GM21360 (cell line): ENCODE results near the gene RAB7B.

Source experiments
- ATAC-seq: cut with Tn5 transposase; IDR thresholded peaks from one replicate; pipeline ENCODE4 v1.9.1; 2021; ENCODE audit warnings: mild to moderate bottlenecking, moderate library complexity; ENCODE audit not compliant: unreplicated experiment

Gene RAB7B

GRCh38 chr1:205950826-205951549, 52.2 kb downstream of the RAB7B start:
- ATAC-seq, result no peak

GRCh38 chr1:205950280-205950679, 52.9 kb downstream of the RAB7B start:
- no peak for ATAC-seq

- no peak for ATAC-seq
These were observed 53.4 kb downstream of the RAB7B start for GRCh38 chr1:205949753-205950152.

GRCh38 chr1:205948886-205949285, 54.3 kb downstream of the RAB7B start:
- ATAC-seq, result no peak

- ATAC-seq, result no peak
These were observed 55.2 kb downstream of the RAB7B start for GRCh38 chr1:205948039-205948438.

GRCh38 chr1:205947024-205947423, 56.2 kb downstream of the RAB7B start:
- no peak for ATAC-seq

GRCh38 chr1:205945069-205945468, 58.1 kb downstream of the RAB7B start:
- no peak for ATAC-seq

- no peak for ATAC-seq
These were observed 58.7 kb downstream of the RAB7B start for GRCh38 chr1:205944525-205944924.

- ATAC-seq, result no peak
These were observed 60.0 kb downstream of the RAB7B start, which contains the start of gene SLC26A9 for GRCh38 chr1:205943245-205943644. TSS of gene SLC26A9 (minus strand) at chr1:205943456. CDS start at chr1:205935820, 7,636 bp downstream.

- ATAC-seq, result no peak
These were observed 60.5 kb downstream of the RAB7B start for GRCh38 chr1:205942631-205943159.

GRCh38 chr1:205940710-205941109, 62.5 kb downstream of the RAB7B start:
- no peak for ATAC-seq

GRCh38 chr1:205939690-205940330, 63.4 kb downstream of the RAB7B start:
- ATAC-seq, result no peak

GRCh38 chr1:205938682-205939081, 64.5 kb downstream of the RAB7B start:
- no peak for ATAC-seq

- ATAC-seq, result no peak
These were observed 66.2 kb downstream of the RAB7B start for GRCh38 chr1:205936846-205937586.

GRCh38 chr1:205936311-205936710, 66.9 kb downstream of the RAB7B start:
- no peak for ATAC-seq

- no peak for ATAC-seq
These were observed 67.3 kb downstream of the RAB7B start for GRCh38 chr1:205935869-205936268.

GRCh38 chr1:205934788-205935187, 68.4 kb downstream of the RAB7B start:
- ATAC-seq, result no peak

GRCh38 chr1:205933671-205934618, 69.2 kb downstream of the RAB7B start:
- ATAC-seq, result no peak

- ATAC-seq, result no peak
These were observed 70.4 kb downstream of the RAB7B start for GRCh38 chr1:205932776-205933175.

GRCh38 chr1:205930799-205931281, 72.4 kb downstream of the RAB7B start:
- no peak for ATAC-seq
